Erythroblast (primary cell): ENCODE data around the gene GOLGA6C.

Source experiments
- GATA1 ChIP-seq: IDR thresholded peaks from 2 replicates; pipeline ENCODE4 v1.6.1; 2011; ENCODE audit warnings: low read depth, mild to moderate bottlenecking, control low read depth, low read length, moderate library complexity
- POLR2A ChIP-seq: IDR thresholded peaks from 2 replicates; pipeline ENCODE4 v1.6.1; 2011; ENCODE audit warnings: mild to moderate bottlenecking, low read length

GRCh38 chr15:75237316-75237982 lies 20.7 kb upstream of the GOLGA6C start:
- no peak for TF ChIP-seq POLR2A
- TF ChIP-seq GATA1: no peak
